ENCODE measurements around the gene CDV3.
"Not testable (repeated sequence)": the region's sequence is repeated elsewhere in the genome, so short reads cannot be mapped to it uniquely, and the experiment has no call there.

CDV3 gene, protein sequence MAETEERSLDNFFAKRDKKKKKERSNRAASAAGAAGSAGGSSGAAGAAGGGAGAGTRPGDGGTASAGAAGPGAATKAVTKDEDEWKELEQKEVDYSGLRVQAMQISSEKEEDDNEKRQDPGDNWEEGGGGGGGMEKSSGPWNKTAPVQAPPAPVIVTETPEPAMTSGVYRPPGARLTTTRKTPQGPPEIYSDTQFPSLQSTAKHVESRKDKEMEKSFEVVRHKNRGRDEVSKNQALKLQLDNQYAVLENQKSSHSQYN

GRCh38 chr3:133573629-133574194, at the start of gene CDV3:
Gene CDV3, plus strand, starts transcription at chr3:133573686. Its CDS starts 359 bp downstream, at chr3:133574045.
- no peak for DNase-seq (ENCODE audit: low spot score)

DNA sequence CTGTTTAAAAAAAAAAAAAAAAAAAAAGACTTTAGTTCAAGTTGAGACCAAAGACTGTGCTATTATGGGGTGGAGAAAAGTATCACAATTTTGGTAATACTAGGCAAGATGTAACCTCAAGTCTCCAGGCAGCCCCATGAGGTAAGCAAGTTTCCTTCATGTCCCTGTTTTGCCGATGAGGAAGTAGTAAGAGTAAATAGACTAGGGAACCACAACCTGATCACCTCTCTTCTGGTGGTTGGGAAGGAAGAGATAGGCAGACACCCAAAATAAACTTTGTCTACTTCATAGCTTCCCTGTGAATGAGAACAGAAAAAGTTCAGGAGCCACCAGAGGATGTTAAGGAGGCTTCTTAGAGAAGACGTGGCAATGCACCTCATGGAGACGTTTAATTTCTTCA, 49.7 kb upstream of the CDV3 start:
- DNase-seq (ENCODE audit: low spot score) = not testable (repeated sequence)

GRCh38 chr3:133525435-133525834, 48.1 kb upstream of the CDV3 start:
- DNase-seq (ENCODE audit: low spot score) = no peak

- DNase-seq (ENCODE audit: low spot score) = no peak
These were observed 46.3 kb upstream of the CDV3 start for GRCh38 chr3:133527081-133527715.

- no peak for DNase-seq (ENCODE audit: low spot score)
These were observed 43.7 kb upstream of the CDV3 start for GRCh38 chr3:133529809-133530208.

DNA sequence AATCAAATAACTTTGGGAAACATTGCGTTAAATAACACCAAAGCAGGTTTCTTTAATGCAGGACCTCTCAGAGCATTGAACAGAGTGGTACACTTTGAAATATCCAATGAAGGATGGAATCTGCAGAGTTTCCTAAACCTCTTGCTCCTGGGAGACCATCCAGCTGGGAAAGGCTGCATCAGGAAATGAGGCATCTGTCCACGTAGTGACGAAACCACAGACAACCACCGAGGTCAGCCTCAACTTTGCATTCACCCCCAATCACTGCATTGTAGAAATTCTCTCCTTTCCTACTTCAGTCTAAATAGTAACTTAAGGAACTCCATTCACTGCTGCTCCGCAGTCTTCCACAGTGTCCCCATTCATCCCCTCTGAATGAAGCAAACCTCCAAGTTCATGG, 41.5 kb upstream of the CDV3 start:
- DNase-seq (ENCODE audit: low spot score) = peak; percentile 83

DNA sequence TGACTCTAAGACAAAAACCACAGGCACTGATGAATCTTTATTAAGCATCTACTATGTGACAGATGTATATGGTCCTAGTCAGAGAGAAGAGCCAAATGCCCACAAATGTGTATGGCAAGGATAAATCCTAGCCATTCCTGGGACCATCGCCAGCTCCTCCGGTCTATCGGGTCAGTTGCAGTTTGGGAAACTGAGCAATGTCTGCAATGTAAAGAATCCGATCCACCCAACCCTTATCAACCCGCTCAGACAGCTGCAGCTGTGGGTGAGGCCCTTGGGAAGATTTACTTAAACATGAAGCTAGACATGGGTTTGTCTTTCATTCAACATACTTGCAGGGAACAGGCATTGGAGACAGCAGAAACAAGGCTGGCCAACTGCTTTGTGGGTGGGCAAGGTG, 40.5 kb upstream of the CDV3 start:
- no peak for DNase-seq (ENCODE audit: low spot score)

GRCh38 chr3:133535971-133536881, 37.3 kb upstream of the CDV3 start:
- peak; percentile 79 for DNase-seq (ENCODE audit: low spot score)

DNA sequence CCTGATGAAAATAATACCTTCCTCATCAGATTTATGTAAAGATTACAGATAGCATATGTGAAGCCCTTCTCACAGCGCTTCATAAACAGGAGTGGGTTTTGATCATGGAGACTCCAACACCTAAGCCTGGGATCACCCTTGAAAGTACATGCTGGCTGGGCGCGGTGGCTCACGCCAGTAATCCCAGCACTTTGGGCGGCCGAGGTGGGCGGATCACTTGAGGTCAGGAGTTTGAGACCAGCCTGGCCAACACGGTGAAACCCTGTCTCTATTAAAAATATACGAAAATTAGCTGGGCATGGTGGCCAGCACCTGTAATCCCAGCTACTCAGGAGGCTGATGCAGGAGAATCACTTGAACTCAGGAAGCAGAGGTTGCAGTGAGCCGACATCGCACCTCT, 36.4 kb upstream of the CDV3 start:
- not testable (repeated sequence) for DNase-seq (ENCODE audit: low spot score)

- DNase-seq (ENCODE audit: low spot score) = no peak
These were observed 35.3 kb upstream of the CDV3 start for GRCh38 chr3:133538154-133538553.

DNA sequence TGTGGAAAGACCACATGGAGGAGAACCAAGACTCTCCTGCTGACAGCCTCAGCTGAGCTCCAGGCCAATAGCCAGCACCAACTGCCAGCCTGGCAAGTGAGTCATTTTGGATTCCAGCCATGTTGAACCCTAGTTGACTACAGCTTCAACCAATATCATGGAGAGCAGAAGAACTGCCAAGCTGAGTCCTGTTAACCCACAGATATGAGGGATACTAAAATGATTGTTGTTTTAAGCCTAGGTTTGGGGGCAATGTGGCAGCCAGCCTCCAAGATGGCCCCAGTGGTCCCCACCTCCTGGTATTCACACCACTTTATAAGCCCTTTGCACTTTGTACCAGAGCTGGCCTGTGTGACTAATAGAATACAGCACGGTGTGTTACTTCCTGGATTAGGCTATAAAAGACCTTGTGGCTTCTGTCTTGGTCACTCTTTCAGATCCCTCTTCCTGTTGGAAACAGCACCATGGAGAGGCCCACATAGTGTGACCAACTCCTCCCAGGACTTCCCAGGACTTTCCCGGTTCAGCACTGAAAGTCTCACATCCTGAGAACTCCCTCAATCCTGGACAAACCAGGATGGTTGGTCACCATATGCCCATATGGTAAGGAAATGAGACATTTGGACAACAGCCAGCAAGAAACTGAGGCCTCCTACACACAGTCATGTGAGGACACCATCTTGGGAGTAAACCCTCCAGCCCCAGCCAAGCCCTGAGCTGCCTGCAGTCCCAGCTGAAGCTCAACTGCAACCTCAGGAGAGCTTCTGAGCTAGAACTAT, 32.4 kb upstream of the CDV3 start:
- no peak for DNase-seq (ENCODE audit: low spot score)

DNA sequence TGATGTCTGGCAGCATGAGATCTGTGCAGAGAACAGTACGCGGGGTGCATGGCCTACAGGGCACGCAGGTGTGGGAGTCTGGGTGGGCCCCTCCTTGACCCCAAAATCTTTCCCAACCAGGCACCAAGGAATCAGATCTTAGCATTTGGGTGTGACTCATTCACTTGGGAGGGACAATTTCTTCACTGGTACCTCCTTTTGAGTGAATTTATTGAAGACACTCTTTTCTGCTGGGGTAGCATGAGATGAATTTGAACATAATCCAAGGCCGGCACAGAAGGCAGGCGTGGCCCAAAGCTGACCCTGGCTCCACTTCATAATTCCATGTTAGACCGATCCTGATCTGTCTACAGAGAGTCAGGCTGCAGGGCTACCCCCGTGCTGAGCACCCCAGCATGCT, 30.6 kb upstream of the CDV3 start:
- DNase-seq (ENCODE audit: low spot score) = no peak

- not testable (repeated sequence) for DNase-seq (ENCODE audit: low spot score)
These were observed 28.5 kb upstream of the CDV3 start for GRCh38 chr3:133544983-133545382.

- DNase-seq (ENCODE audit: low spot score) = peak; percentile 84
These were observed 25.9 kb upstream of the CDV3 start for GRCh38 chr3:133547432-133548041.

GRCh38 chr3:133548090-133548489, 25.4 kb upstream of the CDV3 start:
- DNase-seq (ENCODE audit: low spot score) = peak; percentile 71

GRCh38 chr3:133549565-133549964, 23.9 kb upstream of the CDV3 start:
- DNase-seq (ENCODE audit: low spot score) = no peak

- DNase-seq (ENCODE audit: low spot score) = not testable (repeated sequence)
These were observed 21.9 kb upstream of the CDV3 start for GRCh38 chr3:133551589-133551988.

- DNase-seq (ENCODE audit: low spot score) = no peak
These were observed 11.8 kb upstream of the CDV3 start for GRCh38 chr3:133561679-133562078.

DNA sequence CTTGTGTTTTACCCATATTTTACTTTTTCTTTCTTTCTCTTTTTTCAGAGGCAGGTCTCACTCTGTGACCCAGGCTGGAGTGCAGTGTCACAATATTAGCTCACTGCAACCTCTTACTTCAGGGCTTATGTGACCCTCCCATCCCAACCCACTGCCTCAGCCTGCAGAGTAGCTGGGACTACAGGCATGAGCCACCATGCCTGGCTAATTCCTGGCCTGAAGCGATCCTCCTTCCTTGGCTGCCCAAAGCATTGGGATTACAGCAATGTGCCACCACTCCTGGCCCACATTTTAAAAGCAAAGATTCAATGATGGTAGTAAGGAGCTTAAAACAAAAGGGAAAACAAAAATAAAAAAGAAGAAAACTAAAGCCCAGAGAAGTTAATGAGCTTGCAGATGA, 11.1 kb upstream of the CDV3 start:
- no peak for DNase-seq (ENCODE audit: low spot score)

DNA sequence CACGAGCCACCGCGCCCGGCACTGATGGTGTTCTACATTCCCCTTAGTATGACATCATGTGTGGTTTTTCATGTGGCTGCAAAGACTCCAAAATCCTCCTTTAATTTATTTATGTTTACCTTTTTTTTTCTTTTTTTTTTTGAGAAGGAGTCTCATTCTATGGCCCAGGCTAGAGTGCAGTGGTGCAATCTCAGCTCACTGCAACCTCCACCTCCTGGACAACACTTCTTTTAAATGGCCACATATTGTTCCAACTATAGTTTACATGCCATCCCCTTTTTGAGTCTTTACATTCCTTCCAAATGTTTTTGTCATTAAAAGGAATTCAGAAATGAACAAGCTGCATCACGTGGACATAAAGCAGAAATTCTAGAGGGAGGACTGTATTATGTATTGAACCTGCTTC, 10.3 kb upstream of the CDV3 start:
- no peak for DNase-seq (ENCODE audit: low spot score)

DNA sequence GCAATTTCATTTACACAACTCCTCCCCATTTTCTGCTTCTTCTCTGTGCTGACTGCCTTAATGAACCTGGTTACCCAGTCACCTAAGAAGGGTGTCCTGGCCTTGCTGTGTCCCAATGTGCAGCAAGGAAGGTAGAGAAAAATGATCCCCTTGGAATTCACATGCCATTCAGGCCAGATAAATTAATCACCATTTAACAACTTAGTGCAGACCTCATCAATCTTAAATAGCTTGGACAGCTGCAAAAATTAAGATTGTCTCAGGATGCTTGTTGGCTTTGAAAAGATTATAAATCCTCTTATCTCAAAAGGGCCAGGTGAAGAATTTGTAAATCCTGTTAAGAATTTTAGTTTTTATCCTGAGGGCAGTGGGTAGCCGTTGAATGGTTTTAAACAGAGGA, 9.7 kb upstream of the CDV3 start:
- DNase-seq (ENCODE audit: low spot score) = no peak
